Dedifferentiated amniotic fluid mesenchymal stem cell (primary cell): ENCODE results near the gene FGD3.
"Not testable (repeated sequence)": the region's sequence is repeated elsewhere in the genome, so short reads cannot be mapped to it uniquely, and the experiment has no call there.

ENCODE experiments used
- DNase-seq: peaks from one replicate; pipeline ENCODE4 v3.0.0-alpha.2; 2016; ENCODE audit errors: extremely low spot score

The FGD3 gene, protein sequence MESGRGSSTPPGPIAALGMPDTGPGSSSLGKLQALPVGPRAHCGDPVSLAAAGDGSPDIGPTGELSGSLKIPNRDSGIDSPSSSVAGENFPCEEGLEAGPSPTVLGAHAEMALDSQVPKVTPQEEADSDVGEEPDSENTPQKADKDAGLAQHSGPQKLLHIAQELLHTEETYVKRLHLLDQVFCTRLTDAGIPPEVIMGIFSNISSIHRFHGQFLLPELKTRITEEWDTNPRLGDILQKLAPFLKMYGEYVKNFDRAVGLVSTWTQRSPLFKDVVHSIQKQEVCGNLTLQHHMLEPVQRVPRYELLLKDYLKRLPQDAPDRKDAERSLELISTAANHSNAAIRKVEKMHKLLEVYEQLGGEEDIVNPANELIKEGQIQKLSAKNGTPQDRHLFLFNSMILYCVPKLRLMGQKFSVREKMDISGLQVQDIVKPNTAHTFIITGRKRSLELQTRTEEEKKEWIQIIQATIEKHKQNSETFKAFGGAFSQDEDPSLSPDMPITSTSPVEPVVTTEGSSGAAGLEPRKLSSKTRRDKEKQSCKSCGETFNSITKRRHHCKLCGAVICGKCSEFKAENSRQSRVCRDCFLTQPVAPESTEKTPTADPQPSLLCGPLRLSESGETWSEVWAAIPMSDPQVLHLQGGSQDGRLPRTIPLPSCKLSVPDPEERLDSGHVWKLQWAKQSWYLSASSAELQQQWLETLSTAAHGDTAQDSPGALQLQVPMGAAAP

DNA sequence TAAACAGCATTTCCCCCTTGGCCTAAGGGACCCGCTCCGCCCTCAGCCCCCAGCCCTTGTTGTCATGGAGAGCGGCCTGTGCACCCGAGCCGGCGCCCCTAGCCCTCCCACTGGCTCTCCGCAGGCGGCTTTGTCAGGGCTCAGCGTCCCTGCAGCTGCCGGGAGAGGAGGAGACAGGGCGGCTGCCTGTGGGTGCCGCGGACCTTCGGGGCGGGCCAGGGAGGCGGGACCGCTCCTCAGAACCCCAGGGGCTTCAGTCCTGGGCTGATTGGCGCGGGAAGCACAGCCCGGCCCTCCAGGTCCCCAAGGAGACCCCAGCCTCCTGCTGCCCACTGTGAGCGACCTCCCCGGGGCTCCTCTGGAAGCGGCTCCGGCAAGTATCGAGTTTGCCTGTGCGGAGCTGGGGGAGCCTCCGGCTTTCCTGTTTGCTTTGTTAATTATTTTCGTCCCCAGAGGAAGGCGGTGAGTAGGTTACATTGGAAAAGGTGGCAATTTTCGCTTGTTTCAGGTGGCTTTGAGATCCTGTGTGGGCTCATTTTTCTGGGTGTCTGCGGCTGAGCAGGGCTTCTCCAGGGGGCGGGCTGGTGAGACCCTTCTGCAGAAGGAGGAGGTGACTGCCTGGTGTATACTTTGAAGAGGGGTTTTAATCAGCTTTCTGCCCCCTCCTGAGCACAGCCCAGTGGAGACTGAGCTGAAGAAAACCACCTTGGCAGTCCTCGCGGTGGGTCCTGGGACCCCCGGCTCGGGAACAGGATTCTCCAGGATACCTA lies at the start of gene FGD3:
TSS of gene FGD3 (plus strand) at position 256 of the 770 bp plus-strand sequence. CDS start 28,734 bp downstream, outside the sequence.
- DNase-seq, result no peak

DNA sequence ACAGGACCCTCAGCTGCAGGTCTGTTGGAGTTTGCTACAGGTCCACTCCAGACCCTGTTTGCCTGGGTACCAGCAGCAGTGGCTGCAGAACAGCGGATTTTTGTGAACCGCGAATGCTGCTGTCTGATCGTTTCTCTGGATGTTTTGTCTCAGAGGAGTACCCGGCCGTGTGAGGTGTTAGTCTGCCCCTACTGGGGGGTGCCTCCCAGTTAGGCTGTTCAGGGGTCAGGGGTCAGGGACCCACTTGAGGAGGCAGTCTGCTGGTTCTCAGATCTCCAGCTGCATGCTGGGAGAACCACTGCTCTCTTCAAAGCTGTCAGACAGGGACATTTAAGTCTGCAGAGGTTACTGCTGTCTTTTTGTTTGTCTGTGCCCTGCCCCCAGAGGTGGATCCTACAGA lies 42.2 kb upstream of the FGD3 start:
- DNase-seq, result not testable (repeated sequence)

DNA sequence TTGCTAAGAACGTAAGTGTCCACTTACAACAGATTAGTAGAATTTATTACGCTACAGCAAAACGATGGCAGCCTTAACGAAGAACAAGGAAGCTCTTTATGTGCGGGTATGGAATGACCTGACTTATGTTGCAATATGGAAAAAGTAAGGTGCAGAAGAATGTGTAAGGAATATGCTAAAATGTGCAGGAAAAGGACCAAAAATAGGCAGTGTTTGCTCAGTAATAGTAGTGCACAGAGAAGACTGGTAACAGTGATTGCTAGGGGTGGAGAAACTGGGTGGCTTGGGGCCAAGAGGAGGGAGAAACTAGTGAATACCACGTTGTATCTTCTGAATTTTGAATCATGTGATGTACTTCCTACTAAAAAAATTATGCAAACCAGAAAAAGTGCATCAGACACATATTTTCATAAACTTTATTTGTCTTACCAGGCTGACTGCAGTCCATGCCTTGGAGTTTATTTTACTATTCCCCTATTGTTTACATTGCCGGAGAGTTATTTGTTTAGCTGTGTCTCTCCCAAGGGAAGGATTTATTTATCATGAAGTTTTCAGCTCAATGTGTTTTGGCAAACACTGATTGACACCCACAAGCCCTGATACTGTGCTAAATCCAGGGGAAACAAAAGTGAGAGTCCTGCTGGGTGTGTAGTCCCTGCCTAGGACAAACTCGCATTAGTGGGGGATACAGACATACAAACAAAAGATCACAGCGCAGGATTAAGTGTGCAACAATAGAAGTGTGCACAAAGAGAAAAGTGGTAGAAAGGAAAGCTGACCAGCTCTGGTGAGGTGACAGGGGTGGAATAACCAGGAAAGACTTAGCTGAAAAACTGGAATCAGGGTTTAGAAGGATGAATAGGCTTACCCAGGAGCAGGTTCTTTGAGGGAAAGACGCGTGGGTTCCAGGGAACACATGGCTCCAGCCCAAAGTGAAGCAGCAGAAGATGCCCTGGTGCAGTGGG lies 35.5 kb upstream of the FGD3 start:
- no peak for DNase-seq

GRCh38 chr9:92917176-92917800 lies 30.0 kb upstream of the FGD3 start:
- DNase-seq, result no peak

DNA sequence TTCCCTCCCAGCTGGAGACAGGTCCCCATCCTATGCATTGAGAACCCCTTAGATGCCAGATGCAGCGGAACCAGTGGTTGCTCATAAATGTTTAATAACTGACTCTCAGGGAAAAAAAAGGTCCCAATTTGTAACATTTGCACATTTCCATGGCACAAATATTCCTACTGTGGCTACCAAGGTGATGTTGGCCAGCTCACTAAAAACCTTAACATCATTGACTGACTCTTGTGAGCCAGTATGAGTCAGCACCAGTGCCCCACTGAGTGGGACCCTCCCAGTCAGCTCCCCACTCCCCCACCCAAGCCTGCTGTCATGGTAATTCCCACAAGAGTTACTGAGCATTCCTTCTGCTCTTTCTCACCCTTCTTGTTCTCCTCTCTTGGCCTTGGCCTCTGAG lies 26.9 kb upstream of the FGD3 start:
- DNase-seq, result no peak

GRCh38 chr9:92931606-92932005 lies 15.7 kb upstream of the FGD3 start:
- no peak for DNase-seq

- DNase-seq, result no peak
Observed at GRCh38 chr9:92934321-92934720, 13.0 kb upstream of the FGD3 start.

GRCh38 chr9:92938025-92938424 lies 9.3 kb upstream of the FGD3 start:
- no peak for DNase-seq

- DNase-seq, result no peak
Observed at GRCh38 chr9:92941861-92942260, 5.5 kb upstream of the FGD3 start.

- no peak for DNase-seq
Observed at GRCh38 chr9:92942688-92943616, 4.4 kb upstream of the FGD3 start.

GRCh38 chr9:92944921-92945320 lies 2.4 kb upstream of the FGD3 start:
- no peak for DNase-seq

DNA sequence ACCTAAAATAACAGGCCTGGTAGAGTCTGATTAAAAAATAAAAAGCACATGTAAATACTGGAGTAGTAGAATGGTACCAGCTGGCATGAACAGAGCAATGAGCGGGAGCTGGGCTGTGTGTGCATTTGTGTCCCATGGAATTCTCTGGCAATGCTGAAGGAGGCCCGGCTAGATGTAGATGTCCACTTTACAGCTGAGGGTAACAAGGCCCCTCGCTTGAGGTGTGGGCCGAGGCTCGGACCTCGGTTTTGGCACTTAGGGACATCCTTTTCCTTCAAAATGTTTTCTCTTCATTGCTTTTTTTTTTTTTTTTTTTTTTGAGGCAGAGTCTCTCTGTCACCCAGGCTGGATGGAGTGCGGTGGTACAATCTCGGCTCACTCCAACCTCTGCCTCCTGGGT lies 1.5 kb upstream of the FGD3 start:
- no peak for DNase-seq

GRCh38 chr9:92948038-92948534 lies 763 bp downstream of the FGD3 start:
- no peak for DNase-seq

DNA sequence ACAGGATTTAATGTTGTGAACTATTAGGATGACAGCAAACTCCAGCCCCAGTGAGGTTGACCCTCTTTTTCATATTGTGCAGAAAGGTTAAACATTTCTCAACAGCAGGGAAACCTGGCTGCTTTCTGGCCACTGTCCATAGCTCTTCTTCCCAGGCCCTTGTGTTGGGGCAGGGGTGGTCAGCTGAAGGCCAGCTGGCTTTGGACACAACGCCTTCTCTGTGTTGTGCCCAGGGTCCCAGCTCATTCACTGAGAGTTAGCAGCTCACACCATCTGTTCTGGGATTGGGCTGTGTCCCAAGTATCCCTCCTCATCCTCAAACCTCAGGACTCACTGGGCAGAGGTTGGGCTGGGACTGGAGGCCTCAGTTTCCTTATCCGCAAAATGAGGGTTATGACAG lies 1.3 kb downstream of the FGD3 start:
- no peak for DNase-seq

DNA sequence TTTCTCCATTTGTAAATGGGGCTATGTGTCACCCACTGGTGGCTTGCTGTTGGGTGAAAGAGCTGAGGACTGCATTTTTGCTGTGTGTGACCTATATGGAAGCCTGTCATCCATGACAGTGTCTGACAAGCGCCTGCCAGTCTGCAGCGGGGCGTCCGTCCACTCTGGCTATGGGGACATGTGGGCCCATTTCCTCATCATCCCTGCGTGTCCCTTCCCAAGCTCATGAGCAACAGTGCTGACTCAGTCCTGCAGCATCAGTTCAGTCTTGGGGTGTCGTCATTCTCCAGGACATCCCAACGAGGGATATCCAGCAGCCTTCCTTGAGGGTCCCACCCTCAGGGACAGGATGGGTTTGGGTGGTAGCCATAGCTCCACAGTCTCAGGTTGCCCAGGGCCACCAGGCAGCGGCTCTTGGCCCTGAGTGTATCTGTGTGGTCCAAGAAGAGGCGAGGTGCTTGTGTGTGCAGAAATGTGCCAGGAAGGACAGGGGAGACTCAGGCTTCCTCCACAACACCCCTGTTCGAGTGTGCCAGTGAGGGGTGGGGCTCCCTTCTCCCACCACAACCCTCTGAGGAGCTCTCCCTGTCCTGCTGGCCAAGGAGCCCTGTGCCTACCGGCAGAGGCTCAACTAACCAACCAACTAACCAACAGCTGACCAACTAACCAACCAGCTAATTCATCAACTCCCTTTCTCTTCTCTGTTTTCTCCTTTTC lies 2.1 kb downstream of the FGD3 start:
- DNase-seq, result no peak

GRCh38 chr9:92950359-92950955 lies 3.1 kb downstream of the FGD3 start:
- DNase-seq, result no peak

DNA sequence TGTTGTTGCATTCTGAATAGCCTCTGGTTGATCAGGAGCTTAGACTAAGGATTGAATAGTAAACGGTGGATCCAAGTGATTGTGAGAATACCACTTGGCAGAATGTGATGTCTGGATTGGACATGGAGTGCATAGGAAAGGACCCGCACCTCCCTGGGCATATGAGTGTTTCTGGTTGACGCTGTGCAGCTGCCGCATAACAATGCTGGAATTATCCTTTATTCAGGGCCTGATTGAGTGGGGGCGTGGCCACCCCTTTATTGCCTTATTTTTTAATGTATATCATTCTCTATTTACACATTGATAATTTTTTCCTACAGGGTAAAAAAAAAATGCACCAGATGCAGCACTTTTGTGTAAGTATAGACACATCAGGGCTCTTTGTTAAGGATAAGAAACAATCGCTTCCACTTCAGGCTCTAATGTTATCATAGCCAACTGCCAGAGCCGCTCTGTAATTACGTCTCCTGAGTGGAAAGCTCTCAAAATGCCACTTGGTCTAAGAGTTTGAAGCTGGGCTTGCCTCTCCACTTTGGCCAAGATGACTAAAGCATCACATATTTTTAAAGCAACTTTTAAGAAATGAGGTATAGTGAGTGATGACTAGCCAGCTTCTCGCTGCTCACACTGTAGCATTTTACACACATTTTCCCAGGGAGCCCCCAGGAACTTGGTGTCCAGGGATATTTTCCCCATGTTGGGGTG lies 5.7 kb downstream of the FGD3 start:
- DNase-seq, result no peak
